HG03469 (cell line): ENCODE measurements around the gene FAM118B.

ENCODE experiments used
- ATAC-seq: cut with Tn5 transposase; IDR thresholded peaks from one replicate; pipeline ENCODE4 v1.9.1; 2021; ENCODE audit warnings: mild to moderate bottlenecking, moderate library complexity, moderate number of reproducible peaks; ENCODE audit not compliant: unreplicated experiment

FAM118B gene

GRCh38 chr11:126267650-126268049 is 56.1 kb downstream of the FAM118B start:
- ATAC-seq, result no peak

GRCh38 chr11:126268361-126268707 is 56.8 kb downstream of the FAM118B start:
- ATAC-seq, result no peak

- peak; percentile 98 for ATAC-seq
Measured at GRCh38 chr11:126268708-126269579, 57.4 kb downstream of the FAM118B start, which contains the start of the genes FOXRED1 and SRPRA. Gene FOXRED1 (plus strand): TSS chr11:126269154. CDS start chr11:126269207, 53 bp downstream. Gene SRPRA (minus strand): TSS chr11:126268895. CDS start chr11:126268804, 91 bp downstream.

GRCh38 chr11:126277322-126277721 is 65.7 kb downstream of the FAM118B start:
- ATAC-seq, result no peak

- no peak for ATAC-seq
Measured at GRCh38 chr11:126277780-126278179, 66.2 kb downstream of the FAM118B start.

- ATAC-seq, result no peak
Measured at GRCh38 chr11:126279191-126279590, 67.6 kb downstream of the FAM118B start.

GRCh38 chr11:126280595-126280994 is 69.0 kb downstream of the FAM118B start:
- ATAC-seq, result no peak

- ATAC-seq, result no peak
Measured at GRCh38 chr11:126281245-126281644, 69.7 kb downstream of the FAM118B start.

- ATAC-seq, result no peak
Measured at GRCh38 chr11:126281666-126282175, 70.1 kb downstream of the FAM118B start.

- ATAC-seq, result no peak
Measured at GRCh38 chr11:126282361-126282735, 70.8 kb downstream of the FAM118B start.

- no peak for ATAC-seq
Measured at GRCh38 chr11:126282736-126283591, 71.4 kb downstream of the FAM118B start, which contains the start of gene TIRAP. Gene TIRAP (plus strand): TSS chr11:126283093. CDS start chr11:126290895, 7,802 bp downstream.

GRCh38 chr11:126284829-126285228 is 73.2 kb downstream of the FAM118B start:
- peak; percentile 66 for ATAC-seq

GRCh38 chr11:126288237-126288636 is 76.7 kb downstream of the FAM118B start:
- no peak for ATAC-seq

GRCh38 chr11:126290887-126291286 is 79.3 kb downstream of the FAM118B start:
- ATAC-seq, result no peak

- ATAC-seq, result no peak
Measured at GRCh38 chr11:126293726-126294125, 82.1 kb downstream of the FAM118B start.

GRCh38 chr11:126297004-126297403 is 85.4 kb downstream of the FAM118B start:
- no peak for ATAC-seq

- peak; percentile 73 for ATAC-seq
Measured at GRCh38 chr11:126303623-126304456, 92.3 kb downstream of the FAM118B start, which contains the start of gene DCPS. Gene DCPS (plus strand): TSS chr11:126304060. CDS start chr11:126304081, 21 bp downstream.

- ATAC-seq, result no peak
Measured at GRCh38 chr11:126304457-126305075, 93.0 kb downstream of the FAM118B start.

- ATAC-seq, result peak; percentile 63
Measured at GRCh38 chr11:126305699-126306098, 94.1 kb downstream of the FAM118B start.

GRCh38 chr11:126307706-126308105 is 96.1 kb downstream of the FAM118B start:
- no peak for ATAC-seq
